ENCODE data around the gene RASSF6. TPM values are rescaled to one million over a fixed set of nuclear protein-coding genes. Genes with fewer than 3 reads are reported as not detected.

RASSF6 gene
- total RNA-seq, 1 experiment from 2014 or later = 0.22 TPM

DNA sequence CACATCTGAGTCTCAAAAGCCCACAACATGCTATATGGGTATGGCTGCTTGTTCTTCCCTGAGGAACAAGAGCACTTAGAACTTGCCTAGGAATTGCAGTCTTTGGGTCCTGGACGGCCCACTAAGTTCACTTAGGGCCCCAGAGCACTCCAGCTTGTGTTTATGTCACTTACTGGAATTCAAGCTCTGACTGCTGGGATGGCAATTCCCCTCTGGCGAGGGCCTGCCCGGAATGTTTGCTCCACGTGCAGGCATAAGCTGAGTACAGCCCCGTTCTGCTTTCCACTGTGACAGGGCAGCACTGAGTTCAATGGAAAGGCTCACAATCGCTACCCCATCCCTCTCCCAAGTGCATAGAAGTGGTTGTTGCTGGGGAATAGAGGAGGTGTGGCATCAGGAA is 25.9 kb upstream of the RASSF6 start:
- Histone ChIP-seq H3K18ac (ENCODE audit: insufficient read length, low read depth, low read length) (no peak overlapping the region), H2AK5ac (ENCODE audit: insufficient read length, low read length) (no peak overlapping the region), H2BK20ac (ENCODE audit: low read depth, low read length, poor library complexity, severe bottlenecking) (no peak overlapping the region), H3K9ac (ENCODE audit: extremely low read depth, insufficient read length, low read length) (no peak overlapping the region), H3K4me1 (ENCODE audit: insufficient read depth, low read length) (no peaks in the 10 kb centered on the region), H3K23ac (ENCODE audit: insufficient read length, low read depth, low read length) (no peak overlapping the region), H4K91ac (ENCODE audit: insufficient read length, low read depth, low read length) (no peak overlapping the region), H3K4ac (ENCODE audit: low read depth, low read length) (no peak overlapping the region), H3K56ac (ENCODE audit: insufficient read length, low read depth, low read length) (no peak overlapping the region), H3T11ph (ENCODE audit: low read length) (no peak overlapping the region), H4K8ac (replicated peaks; ENCODE audit: insufficient read length, low read depth, low read length) (no peak overlapping the region), H3K9me3 (ENCODE audit: control insufficient read depth, low read depth, low read length) (no peaks in the 10 kb centered on the region), H2BK12ac (ENCODE audit: insufficient read length, low read depth, low read length) (no peak overlapping the region), H3K27me3 (ENCODE audit: insufficient read depth, low read length) (no peaks in the 10 kb centered on the region), H4K20me1 (ENCODE audit: control insufficient read depth, insufficient read depth, insufficient read length) (no peaks in the 10 kb centered on the region), H3K23me2 (ENCODE audit: insufficient read length, low read depth, low read length, poor library complexity, severe bottlenecking) (no peaks in the 10 kb centered on the region), H3K79me1 (ENCODE audit: insufficient read depth, low read depth, low read length, poor library complexity, severe bottlenecking) (no peaks in the 10 kb centered on the region), H3K27ac (ENCODE audit: insufficient read length, low read depth, low read length) (no peak overlapping the region), H2BK15ac (ENCODE audit: low read depth, low read length) (no peak overlapping the region), H2AFZ (ENCODE audit: low read length) (no peak overlapping the region), H3K4me2 (ENCODE audit: insufficient read depth, insufficient read length, low read length) (no peak overlapping the region), H4K5ac (ENCODE audit: insufficient read length, low read depth, low read length) (no peak overlapping the region), H2BK5ac (ENCODE audit: insufficient read length, low read length) (no peak overlapping the region), H3K14ac (ENCODE audit: insufficient read depth, low read length) (no peak overlapping the region), H3K79me2 (ENCODE audit: insufficient read depth, low read length) (no peaks in the 10 kb centered on the region), H2BK120ac (ENCODE audit: low read depth, low read length, poor library complexity, severe bottlenecking) (no peak overlapping the region)
- no peaks in the 10 kb centered on the region for H3K9me3 Mint-ChIP-seq
- no peak overlapping the region for H3K4me3 Mint-ChIP-seq
- TF ChIP-seq, protein P1, sequence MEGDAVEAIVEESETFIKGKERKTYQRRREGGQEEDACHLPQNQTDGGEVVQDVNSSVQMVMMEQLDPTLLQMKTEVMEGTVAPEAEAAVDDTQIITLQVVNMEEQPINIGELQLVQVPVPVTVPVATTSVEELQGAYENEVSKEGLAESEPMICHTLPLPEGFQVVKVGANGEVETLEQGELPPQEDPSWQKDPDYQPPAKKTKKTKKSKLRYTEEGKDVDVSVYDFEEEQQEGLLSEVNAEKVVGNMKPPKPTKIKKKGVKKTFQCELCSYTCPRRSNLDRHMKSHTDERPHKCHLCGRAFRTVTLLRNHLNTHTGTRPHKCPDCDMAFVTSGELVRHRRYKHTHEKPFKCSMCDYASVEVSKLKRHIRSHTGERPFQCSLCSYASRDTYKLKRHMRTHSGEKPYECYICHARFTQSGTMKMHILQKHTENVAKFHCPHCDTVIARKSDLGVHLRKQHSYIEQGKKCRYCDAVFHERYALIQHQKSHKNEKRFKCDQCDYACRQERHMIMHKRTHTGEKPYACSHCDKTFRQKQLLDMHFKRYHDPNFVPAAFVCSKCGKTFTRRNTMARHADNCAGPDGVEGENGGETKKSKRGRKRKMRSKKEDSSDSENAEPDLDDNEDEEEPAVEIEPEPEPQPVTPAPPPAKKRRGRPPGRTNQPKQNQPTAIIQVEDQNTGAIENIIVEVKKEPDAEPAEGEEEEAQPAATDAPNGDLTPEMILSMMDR (conservative IDR thresholded peaks at IDR 0.05) = no peak
- H3K36me3 Mint-ChIP-seq (ENCODE audit: insufficient read depth in 1 of 3, low read depth in 3 of 3) = no peaks in the 10 kb centered on the region
- no peaks in the 10 kb centered on the region for H3K27me3 Mint-ChIP-seq (ENCODE audit: low read depth)
- DNase-seq = no peak
- no CpG with 5 or more reads among the region's 6 CpGs for WGBS (ENCODE audit: extremely low coverage, insufficient read length, low lambda C conversion rate)
- peaks cover 0 to 6% of the 10 kb centered on the region in 2 experiments; a peak in 3 of 4 replicates for H3K4me1 Mint-ChIP-seq
- no peak overlapping the region for H3K27ac Mint-ChIP-seq
